CD4-positive, alpha-beta T cell treated with Interferon alpha-2 for 1 hour (primary cell): ENCODE data around the gene MAP2.

ENCODE experiments used
- DNase-seq, 2 donors: peaks; one replicate each; pipeline ENCODE4 v3.0.0-alpha.2; 2020 to 2022

MAP2 gene

GRCh38 chr2:209425471-209426071 lies 1.7 kb downstream of the MAP2 start:
- no peak for DNase-seq

DNA sequence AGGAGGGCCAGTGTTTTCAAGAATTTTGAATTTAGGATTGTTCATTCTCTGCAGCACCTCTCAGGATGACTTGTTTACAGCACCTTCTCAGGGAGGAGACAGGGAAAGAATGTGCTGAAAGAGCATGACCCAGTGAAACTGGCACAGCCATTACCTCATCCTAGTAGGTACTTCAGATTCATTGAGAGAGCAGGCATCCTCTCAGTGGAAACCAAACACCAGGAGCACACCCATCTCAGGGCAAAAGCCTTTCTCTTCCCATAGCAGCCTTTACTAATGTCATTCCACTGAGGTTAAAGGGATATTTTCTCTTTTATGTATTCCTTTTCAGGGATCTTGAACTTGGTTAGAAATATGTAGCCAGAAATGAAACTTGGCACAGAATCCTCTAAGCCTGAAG lies 2.6 kb downstream of the MAP2 start:
- DNase-seq: no peak

DNA sequence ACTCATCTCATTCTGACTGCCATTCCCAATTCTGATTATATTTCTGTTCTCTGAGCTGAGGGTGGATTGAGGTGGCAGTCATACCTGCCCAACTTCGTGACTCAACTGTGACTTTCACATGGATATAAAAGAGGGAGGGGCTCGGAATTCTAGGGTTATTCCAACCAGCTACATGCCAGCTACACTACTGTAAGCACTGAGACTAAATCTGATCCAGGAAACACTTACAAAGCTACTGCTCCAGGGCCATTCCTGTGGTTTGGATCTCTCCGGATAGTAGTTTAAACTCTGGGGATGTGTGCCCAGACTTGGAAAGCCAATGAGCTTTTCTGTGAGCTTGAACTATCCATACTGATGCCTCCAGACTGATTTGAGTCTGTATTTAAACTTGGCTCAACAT lies 7.9 kb downstream of the MAP2 start:
- no peak for DNase-seq

DNA sequence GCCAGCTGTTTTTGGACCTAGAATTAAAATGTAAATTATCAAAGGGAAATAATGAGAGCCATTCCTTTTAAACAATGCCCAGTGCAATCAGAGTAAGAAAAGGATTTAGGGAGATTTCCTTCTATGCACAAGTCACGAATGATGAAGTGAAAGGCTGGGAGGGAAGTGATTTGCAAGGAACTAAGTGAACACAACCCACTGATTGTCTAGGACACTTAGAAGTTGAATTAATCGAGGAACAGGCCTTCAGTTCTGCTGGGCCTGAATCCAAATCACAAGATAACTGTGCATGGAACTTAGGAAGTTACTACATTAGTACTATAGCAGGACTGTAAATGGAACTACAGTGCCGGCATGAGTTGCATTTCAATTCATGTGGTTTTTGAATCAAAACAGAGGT lies 17.7 kb downstream of the MAP2 start:
- DNase-seq: no peak

DNA sequence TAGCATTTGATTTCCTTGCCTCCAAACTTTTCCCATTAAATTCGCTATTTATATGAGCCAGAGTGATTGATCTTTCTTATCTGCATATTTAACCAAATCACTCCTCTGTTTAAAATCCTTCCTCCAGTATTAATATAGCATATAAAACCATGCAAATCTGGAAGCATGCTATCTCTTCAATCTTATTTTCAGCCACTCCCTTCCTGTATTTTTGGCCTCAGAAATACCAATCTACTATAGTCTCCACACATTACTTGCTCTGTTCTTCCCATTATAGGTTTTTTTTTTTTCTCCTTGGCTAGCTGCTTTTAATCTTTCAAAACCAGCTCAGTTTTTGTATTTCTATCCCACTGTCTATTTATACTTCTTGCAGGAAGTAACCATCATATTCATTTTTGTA lies 19.1 kb downstream of the MAP2 start:
- no peak for DNase-seq

GRCh38 chr2:209445485-209445884 lies 21.6 kb downstream of the MAP2 start:
- no peak for DNase-seq

DNA sequence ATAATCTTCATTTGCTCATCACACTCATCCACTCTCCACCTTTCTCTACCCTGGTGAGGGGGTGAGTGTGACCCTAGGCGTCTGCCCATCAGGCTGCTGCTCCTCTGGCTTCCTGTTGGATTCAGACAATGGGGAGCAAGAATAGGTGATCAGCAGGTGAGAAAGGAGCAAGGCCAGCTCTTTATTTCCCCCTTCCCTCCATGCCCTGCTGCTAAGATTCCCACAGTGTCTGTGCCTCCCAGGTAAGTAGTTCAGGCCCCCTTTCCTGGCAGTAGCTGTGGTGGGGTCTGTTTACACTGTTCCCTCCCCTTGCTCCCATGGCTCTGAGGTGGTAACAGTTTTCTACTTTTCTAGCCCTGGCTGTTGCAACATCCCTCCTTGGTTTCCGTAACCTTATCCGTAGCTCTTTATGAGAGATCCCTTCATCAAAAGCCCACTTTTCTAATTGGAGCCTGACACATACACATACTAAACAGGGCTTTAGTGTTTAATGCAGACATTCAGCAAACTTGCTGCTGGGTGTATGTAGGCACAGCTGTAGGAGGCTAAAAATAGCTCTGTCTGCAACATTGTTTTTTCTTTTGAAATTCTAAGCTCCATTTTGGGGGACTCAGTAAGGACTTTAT lies 27.5 kb downstream of the MAP2 start:
- DNase-seq: no peak

DNA sequence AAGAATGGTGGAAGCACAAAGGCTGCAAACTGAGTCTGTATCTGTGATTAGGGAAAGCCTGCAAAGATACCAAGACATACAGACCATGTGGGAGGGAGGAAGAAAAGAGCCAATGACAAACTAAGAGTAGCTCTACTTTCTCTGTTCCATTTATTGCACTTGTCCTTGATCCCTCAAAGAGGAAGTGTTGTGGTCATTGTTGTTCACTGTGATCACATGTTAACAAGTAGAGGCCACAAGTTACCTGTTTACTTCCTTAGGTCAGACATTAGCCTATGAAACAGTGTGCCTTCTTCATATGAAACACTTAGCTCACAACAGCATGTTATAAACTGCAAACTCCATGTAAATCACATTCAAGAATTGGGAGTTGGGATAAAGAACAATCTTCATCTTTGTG lies 32.6 kb downstream of the MAP2 start:
- no peak for DNase-seq

GRCh38 chr2:209458008-209458979 lies 34.4 kb downstream of the MAP2 start:
- no peak for DNase-seq

- no peak for DNase-seq
Observed at GRCh38 chr2:209459359-209459758, 35.5 kb downstream of the MAP2 start.

GRCh38 chr2:209460151-209460761 lies 36.4 kb downstream of the MAP2 start:
- DNase-seq: no peak

DNA sequence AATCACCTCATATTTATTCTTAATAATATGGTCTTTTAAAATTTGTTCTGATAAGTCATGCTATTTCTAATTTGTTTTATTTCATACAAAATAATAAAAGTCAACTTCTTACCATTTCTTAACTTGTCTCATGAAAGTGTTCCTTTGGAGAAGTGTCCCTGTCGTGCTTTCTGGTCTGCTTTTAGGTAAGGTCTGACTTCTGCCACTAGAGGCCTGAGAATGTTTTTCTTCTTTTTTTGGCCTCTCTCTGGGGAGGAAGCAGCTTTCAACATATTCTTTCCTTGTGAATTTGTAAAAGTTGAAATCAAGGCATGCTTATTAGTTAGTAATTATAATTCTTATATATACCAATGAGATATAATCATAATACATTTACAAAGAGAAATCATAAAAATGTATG lies 39.4 kb downstream of the MAP2 start:
- DNase-seq: no peak

DNA sequence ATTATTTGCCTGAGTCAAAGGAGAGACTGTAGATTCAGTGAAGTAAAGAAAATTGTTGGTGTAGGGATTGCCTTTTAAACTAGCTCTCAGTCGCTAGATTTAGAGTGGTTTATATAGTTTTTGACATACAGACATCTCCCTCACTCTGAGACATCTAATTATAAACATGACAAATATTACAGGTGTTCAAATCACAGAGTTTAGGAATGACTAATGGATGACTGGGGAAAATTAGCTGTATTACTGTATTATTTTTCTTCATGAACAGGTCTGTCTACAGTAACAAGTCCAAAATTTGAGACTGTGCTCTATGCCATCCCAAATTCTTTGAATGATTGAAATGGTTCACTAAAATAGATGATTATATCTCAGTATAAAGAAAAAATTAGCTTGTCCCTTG lies 40.0 kb downstream of the MAP2 start:
- DNase-seq: no peak

DNA sequence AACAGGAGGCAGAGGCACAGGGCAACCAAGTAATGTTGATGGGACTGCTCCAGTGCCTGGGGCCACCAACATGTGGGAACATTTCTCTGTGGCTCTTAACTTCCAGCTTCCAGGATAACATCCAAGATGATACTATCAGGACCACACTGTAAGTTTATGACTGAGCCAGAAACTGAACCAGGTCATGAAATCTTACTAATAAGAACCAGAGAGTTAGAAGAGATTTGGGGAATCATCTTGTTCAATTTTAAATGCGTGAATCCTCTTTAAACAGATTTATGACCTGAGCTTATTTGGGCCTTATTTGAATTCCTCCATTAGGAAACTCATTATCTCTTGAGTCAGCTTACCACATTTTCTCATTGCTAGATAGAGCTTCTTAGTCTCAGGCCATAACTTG lies 45.0 kb downstream of the MAP2 start:
- no peak for DNase-seq

GRCh38 chr2:209469481-209469880 lies 45.6 kb downstream of the MAP2 start:
- DNase-seq: no peak

GRCh38 chr2:209470466-209470865 lies 46.6 kb downstream of the MAP2 start:
- no peak for DNase-seq

GRCh38 chr2:209471037-209471436 lies 47.2 kb downstream of the MAP2 start:
- no peak for DNase-seq

DNA sequence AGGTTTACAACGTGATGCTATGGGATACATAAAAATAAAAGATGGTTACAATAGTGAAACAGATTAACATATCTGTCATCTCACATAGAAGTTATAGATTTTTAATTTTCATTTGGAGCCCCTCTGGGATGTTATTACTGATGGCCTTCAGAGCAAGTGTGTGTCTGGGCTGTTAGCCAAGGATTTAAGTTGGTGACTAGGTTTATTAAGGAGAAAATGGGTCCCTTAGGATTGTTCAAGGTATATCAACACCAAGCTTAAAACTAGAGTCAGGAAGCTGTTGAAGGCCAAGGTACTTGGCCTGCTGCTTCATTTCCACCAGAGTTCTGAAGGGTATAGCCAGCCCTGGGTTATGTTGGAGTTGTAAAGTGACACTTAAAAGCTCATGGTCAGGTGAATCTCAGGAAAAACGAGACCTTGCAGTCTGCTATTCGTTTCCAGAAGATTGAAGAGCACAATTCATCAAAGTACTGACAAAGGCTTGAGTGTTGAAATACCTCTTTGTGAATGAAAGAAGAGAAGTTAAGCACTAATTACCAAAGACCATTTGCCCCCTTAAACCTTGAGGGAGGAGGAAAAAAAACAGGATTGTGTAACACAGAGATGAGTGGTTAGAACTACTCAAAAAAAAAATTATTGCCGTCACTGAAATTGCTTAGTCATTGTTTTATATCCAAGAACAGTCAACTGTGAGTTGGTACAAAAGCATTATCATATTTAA lies 48.4 kb downstream of the MAP2 start:
- no peak for DNase-seq

DNA sequence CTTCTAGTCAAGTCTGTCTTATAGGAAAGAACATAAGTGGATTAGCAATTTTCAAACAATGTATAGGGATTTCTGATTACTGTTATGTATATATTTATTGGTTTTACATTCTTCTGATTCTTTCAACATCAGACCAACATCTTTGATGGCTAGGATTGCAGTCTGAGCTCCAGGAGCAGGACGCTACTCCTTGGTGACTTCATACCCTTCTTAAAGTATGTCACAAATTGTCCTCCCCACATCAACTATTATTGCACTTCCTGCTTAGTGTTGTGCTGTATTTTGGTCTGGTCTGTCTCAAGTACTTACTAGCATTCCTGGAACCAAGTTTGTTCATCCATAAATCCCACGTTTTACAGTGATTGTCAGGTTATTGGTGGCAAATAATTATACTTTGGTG lies 49.0 kb downstream of the MAP2 start:
- DNase-seq: no peak

DNA sequence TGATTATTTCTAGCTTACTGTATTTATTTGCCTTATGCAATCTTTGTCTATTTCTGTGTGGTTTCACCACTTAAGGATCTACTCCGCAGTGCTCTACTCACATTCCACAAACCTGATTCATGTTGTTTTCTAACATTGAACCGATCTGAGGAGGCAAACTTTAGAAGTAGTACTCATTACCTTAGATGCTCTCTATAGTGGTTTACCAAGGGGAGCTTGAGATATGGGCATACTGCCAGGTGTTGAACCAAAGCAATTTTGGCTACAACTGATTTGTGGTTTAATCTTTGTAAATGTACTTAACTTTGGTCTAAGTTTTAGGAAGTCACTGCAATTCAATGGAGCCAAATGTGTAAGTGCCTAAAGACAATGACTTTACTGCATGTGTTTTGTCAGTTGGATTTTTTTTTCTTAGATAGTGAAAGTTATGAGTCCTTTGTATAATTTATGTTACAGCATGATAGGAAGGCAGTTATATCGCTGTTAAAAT lies 50.1 kb downstream of the MAP2 start:
- no peak for DNase-seq

DNA sequence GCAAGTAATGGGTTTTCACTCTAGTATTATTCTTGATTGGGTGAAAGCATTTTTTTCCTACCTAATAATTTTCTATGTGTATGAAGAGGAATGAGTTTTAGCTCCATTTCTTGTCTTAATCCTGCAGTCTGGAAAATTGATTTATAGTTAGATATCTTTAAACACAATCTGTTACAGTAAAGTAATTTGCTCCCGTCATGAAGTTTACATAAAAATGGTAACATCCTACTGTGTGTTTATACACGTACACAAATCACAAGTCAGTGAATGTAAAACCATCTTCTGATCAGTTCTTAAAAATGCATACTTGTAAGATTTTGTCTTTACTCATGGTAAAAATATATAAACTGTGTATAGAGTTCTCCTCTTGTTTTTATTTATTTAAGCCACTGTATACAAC lies 51.1 kb downstream of the MAP2 start:
- DNase-seq: no peak

DNA sequence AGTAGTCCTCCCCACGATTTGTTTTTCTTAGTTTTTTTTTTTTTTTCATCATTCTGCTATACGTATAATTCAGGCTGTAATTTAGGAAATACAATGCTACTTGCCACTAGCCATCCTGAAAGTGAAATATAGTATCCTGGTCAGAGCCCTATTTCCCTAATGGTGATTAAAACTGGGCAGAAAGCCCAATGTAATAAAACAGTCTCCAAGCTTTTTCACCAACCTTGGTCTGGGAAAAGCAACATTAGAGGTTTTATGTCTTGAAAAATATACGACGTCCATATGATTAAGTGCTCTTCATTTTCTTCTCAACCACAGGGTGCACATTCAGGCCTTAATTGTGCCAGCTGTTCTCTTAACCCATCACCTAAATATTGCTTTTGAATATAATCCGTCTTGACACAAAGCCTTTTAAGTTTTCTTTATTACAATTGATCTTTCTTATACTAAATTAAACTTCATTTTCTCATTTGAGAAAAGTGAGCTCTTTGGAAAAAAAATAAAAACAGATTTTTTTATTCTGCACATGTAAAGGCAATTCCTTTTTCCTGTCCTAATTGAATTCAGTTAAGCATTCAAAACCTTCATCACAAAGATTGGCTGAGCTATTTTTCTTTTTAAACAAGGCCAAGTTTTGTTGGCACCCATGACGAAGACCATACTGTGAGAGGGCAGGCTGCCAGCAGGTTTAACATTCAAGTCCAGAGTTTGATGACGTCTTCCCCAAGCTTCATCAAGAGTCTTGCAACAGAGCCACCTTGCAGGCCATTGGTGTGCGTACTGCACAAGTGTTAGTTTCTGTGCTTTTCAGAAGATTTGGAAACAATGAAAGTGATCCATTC lies 52.7 kb downstream of the MAP2 start:
- no peak for DNase-seq
